ENCODE results near the gene ARHGEF26.

GRCh38 chr3:154217671-154218070 is 96.5 kb downstream of the ARHGEF26 start:
- TF ChIP-seq, protein P1, sequence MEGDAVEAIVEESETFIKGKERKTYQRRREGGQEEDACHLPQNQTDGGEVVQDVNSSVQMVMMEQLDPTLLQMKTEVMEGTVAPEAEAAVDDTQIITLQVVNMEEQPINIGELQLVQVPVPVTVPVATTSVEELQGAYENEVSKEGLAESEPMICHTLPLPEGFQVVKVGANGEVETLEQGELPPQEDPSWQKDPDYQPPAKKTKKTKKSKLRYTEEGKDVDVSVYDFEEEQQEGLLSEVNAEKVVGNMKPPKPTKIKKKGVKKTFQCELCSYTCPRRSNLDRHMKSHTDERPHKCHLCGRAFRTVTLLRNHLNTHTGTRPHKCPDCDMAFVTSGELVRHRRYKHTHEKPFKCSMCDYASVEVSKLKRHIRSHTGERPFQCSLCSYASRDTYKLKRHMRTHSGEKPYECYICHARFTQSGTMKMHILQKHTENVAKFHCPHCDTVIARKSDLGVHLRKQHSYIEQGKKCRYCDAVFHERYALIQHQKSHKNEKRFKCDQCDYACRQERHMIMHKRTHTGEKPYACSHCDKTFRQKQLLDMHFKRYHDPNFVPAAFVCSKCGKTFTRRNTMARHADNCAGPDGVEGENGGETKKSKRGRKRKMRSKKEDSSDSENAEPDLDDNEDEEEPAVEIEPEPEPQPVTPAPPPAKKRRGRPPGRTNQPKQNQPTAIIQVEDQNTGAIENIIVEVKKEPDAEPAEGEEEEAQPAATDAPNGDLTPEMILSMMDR (IDR thresholded peaks at IDR 0.05): no peak
- TF ChIP-seq POLR2A (IDR thresholded peaks at IDR 0.05): no peak
